Measurements from ENCODE around the gene PMEL.

- TF ChIP-seq GABPA (IDR thresholded peaks at IDR 0.05 in 1 of 2, conservative IDR thresholded peaks at IDR 0.05 in 1 of 2) (no peak), REST (IDR thresholded peaks at IDR 0.05) (no peak), CTCF (IDR thresholded peaks at IDR 0.05; ENCODE audit: low read depth, low read length, missing input control) (no peak), ZBTB33 (IDR thresholded peaks at IDR 0.05) (no peak), TAF1 (conservative IDR thresholded peaks at IDR 0.05) (no peak), ATF3 (IDR thresholded peaks at IDR 0.05) (no peak), SP1 (IDR thresholded peaks at IDR 0.05) (no peak), RAD21 (IDR thresholded peaks at IDR 0.05) (no peak), EGR1 (IDR thresholded peaks at IDR 0.05; ENCODE audit: low read depth in 2 of 2) (no peak), JUND (IDR thresholded peaks at IDR 0.05) (no peak), HNF4A (conservative IDR thresholded peaks at IDR 0.05) (no peak), FOXA1 (IDR thresholded peaks at IDR 0.05) (no peak), HNF4G (IDR thresholded peaks at IDR 0.05) (no peak), NR2F2 (IDR thresholded peaks at IDR 0.05) (no peak)
Measured at GRCh38 chr12:55972456-55972855, 6.6 kb upstream of the PMEL start.

Measured in liver (tissue), 3 donors.